ENCODE measurements around the gene RBPJ. TPM values are rescaled to one million over a fixed set of nuclear protein-coding genes. Genes with fewer than 3 reads are reported as not detected.

The RBPJ gene
- total RNA-seq, 4 donors from 2014 or later = 115 to 214 (median 173) TPM

DNA sequence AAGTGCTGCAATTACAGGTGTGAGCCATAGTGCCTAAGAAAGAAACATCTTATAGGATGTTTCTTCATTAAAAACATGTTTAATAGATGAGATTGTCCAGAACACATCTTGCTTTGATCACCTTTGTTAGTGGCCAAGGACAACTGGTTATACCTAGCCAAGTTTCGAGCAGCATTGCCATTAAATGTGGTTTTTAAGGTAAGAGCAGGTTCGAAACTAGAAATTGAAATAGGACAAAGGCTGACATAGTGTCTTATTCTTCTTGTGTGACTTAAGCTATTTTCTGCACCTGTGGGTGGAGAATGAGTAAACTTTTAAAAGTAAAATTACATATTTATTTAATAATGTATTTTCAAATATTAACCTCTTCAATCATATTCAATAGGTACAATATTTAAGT, 59.0 kb downstream of the RBPJ start:
- no peak for TF ChIP-seq CTCF (IDR thresholded peaks at IDR 0.05; ENCODE audit: low read depth)

DNA sequence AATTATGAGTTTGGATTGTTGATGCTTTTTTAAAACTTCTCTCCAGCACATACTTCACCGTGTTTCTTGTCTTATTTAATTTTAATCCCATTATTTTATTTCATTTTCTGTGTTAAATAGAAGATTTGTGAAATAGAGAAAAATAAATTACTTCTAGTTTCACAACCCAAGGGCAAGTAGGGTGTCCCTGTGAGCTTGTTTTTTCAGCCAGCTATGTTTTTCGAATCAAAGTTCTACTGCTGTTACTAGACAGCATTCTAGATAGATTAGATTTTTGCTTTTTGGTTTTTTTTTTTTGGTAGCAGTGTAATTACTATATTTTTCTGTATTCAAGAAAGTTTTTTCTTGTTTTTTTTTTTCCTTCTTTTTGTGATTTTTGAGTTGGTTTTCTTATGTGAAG, 59.9 kb downstream of the RBPJ start:
- TF ChIP-seq CTCF (IDR thresholded peaks at IDR 0.05; ENCODE audit: low read depth) = no peak

- TF ChIP-seq CTCF (IDR thresholded peaks at IDR 0.05; ENCODE audit: low read depth) = no peak
Measured at GRCh38 chr4:26384380-26385057, 63.7 kb downstream of the RBPJ start.

DNA sequence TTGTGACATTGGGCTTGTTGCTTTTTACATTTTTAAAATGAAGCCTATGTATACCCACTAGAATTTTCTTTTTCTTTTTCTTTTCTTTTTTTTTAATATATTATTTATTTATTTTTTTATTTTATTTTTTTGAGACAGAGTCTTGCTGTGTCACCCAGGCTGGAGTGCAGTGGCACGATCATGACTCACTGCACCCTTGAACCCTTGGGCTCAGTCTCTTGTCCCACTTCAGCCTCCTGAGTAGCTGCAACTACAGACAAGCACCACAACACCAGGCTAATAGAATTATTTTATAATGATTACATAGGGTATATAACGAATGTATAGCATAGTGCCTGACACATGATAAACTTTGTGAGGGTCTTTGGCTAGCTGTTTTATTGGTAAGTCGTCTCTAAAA, 64.9 kb downstream of the RBPJ start:
- no peak for TF ChIP-seq CTCF (IDR thresholded peaks at IDR 0.05; ENCODE audit: low read depth)

DNA sequence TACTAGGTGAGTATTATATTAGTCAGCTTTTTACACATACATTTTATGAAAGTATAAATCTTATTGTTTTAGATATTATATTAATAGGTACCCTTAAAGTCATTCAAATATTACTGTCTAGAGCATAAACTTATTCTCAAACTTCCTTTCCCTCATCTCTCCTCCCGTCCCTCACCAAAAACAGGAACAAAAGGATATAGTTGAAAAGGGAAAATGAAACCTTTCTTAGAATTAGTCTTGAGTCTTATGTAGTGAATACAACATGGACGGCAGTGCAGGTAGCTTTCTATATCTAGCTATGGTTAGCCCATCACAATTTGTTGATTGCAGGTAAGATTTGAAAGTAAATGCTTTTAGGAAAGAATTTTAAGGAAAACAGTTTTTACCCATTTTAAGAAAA, 65.6 kb downstream of the RBPJ start:
- no peak for TF ChIP-seq CTCF (IDR thresholded peaks at IDR 0.05; ENCODE audit: low read depth)

GRCh38 chr4:26388671-26389070, 67.9 kb downstream of the RBPJ start:
- TF ChIP-seq CTCF (IDR thresholded peaks at IDR 0.05; ENCODE audit: low read depth) = no peak

GRCh38 chr4:26397086-26397485, 76.3 kb downstream of the RBPJ start:
- no peak for TF ChIP-seq CTCF (IDR thresholded peaks at IDR 0.05; ENCODE audit: low read depth)
